ENCODE results near the gene MITF. TPM values are rescaled to one million over a fixed set of nuclear protein-coding genes. Genes with fewer than 3 reads are reported as not detected.

Gene MITF
- total RNA-seq, 1 donor from 2014 or later: 5.8 TPM

DNA sequence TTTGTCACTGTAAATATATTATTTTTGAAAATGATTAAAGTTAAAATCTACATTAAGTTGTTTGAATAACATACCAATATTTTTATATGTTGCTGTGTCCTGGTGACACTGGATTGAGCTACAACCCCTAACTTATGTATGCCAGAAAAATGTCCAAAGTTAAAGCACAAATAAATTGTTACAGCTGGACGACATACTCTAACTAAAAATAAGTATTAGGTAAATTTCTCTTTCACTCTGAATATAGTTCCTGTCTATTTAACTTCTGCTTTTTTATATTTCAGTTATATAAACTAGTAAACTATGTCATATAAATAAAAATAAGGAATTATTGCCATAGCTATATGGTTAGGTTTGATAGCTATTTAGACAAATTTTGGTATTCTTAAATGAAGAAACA is 141.8 kb downstream of the MITF start:
- H3K27me3 Mint-ChIP-seq (ENCODE audit: unreplicated experiment): no peaks in the 10 kb centered on the region
- H3K4me3 Mint-ChIP-seq (ENCODE audit: unreplicated experiment): no peak overlapping the region
- TF ChIP-seq, protein P1, sequence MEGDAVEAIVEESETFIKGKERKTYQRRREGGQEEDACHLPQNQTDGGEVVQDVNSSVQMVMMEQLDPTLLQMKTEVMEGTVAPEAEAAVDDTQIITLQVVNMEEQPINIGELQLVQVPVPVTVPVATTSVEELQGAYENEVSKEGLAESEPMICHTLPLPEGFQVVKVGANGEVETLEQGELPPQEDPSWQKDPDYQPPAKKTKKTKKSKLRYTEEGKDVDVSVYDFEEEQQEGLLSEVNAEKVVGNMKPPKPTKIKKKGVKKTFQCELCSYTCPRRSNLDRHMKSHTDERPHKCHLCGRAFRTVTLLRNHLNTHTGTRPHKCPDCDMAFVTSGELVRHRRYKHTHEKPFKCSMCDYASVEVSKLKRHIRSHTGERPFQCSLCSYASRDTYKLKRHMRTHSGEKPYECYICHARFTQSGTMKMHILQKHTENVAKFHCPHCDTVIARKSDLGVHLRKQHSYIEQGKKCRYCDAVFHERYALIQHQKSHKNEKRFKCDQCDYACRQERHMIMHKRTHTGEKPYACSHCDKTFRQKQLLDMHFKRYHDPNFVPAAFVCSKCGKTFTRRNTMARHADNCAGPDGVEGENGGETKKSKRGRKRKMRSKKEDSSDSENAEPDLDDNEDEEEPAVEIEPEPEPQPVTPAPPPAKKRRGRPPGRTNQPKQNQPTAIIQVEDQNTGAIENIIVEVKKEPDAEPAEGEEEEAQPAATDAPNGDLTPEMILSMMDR (IDR thresholded peaks at IDR 0.05): no peak
- no peaks in the 10 kb centered on the region for H3K4me1 Mint-ChIP-seq (ENCODE audit: unreplicated experiment)
- H3K36me3 Mint-ChIP-seq (ENCODE audit: unreplicated experiment): no peaks in the 10 kb centered on the region
- no peak overlapping the region for H3K27ac Mint-ChIP-seq (ENCODE audit: unreplicated experiment)
- no peak for DNase-seq (ENCODE audit: extremely low spot score, unreplicated experiment)
- H3K9me3 Mint-ChIP-seq (ENCODE audit: unreplicated experiment): no peaks in the 10 kb centered on the region

GRCh38 chr3:69881756-69882428 is 142.6 kb downstream of the MITF start:
- no peaks in the 10 kb centered on the region for H3K36me3 Mint-ChIP-seq (ENCODE audit: unreplicated experiment)
- H3K27ac Mint-ChIP-seq (ENCODE audit: unreplicated experiment): no peak overlapping the region
- no peak for DNase-seq (ENCODE audit: extremely low spot score, unreplicated experiment)

GRCh38 chr3:69882560-69882959 is 143.3 kb downstream of the MITF start:
- Mint-ChIP-seq H3K36me3 (ENCODE audit: unreplicated experiment) (no peaks in the 10 kb centered on the region), H3K4me1 (ENCODE audit: unreplicated experiment) (no peaks in the 10 kb centered on the region), H3K27me3 (ENCODE audit: unreplicated experiment) (no peaks in the 10 kb centered on the region), H3K4me3 (ENCODE audit: unreplicated experiment) (no peak overlapping the region), H3K27ac (ENCODE audit: unreplicated experiment) (no peak overlapping the region), H3K9me3 (ENCODE audit: unreplicated experiment) (no peaks in the 10 kb centered on the region)
- DNase-seq (ENCODE audit: extremely low spot score, unreplicated experiment): no peak
- TF ChIP-seq, protein P1 (IDR thresholded peaks at IDR 0.05): no peak

More at GRCh38 chr3:69881756-69882428, 142.6 kb downstream of the MITF start:
- Mint-ChIP-seq H3K27me3 (ENCODE audit: unreplicated experiment) (no peaks in the 10 kb centered on the region), H3K4me3 (ENCODE audit: unreplicated experiment) (no peak overlapping the region), H3K9me3 (ENCODE audit: unreplicated experiment) (no peaks in the 10 kb centered on the region), H3K4me1 (ENCODE audit: unreplicated experiment) (no peaks in the 10 kb centered on the region)
- TF ChIP-seq, protein P1 (IDR thresholded peaks at IDR 0.05): no peak

DNA sequence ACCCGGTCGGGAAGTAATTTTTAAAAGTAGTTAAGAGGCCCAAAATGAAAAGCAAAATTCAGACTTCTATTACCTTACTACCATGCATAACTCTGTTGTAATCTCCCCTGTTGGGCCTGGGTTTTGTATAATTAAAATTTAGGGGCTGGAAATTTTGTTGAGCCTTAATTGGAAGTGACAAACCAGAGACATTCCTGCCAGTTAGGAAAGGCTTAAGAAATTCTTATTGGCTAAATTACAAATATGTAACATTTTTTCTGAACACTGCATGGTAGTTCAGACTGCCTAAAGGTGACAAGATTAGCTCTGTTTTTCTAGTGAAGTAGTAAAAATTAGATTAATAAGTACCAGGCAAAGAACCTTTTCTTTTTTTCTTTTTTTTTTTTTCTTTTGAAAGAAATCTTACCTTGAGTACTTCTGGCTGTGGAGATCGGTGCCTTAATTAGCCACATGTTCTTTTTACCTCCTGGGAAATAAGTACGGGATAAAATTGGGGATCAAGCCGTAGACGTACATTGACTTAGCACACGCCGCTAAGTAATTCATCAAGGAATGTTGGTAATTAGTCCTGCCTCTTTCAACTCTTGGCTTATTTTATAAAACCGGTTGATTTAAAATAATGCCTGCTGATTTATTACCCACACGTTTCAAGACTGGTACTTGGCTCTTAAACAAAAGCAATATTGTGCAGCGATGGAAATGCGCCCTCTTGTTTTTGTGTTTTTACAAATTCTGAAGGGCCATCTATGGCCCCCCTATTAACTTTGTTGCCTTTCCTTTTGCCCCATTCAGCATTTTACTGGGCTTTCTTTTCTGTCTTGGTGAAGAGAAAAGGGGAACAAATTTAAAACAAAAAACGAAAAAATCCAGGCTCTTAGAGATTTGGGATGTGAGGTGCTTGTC is 149.0 kb downstream of the MITF start:
- Mint-ChIP-seq H3K36me3 (ENCODE audit: unreplicated experiment) (no peaks in the 10 kb centered on the region), H3K4me3 (ENCODE audit: unreplicated experiment) (no peak overlapping the region), H3K9me3 (ENCODE audit: unreplicated experiment) (no peaks in the 10 kb centered on the region), H3K27me3 (ENCODE audit: unreplicated experiment) (no peaks in the 10 kb centered on the region), H3K27ac (ENCODE audit: unreplicated experiment) (no peak overlapping the region), H3K4me1 (ENCODE audit: unreplicated experiment) (peaks cover 29% of the 10 kb centered on the region)
- DNase-seq (ENCODE audit: extremely low spot score, unreplicated experiment): no peak
- TF ChIP-seq, protein P1 (IDR thresholded peaks at IDR 0.05): no peak

- H3K9me3 Mint-ChIP-seq (ENCODE audit: unreplicated experiment): no peaks in the 10 kb centered on the region
- no peaks in the 10 kb centered on the region for H3K36me3 Mint-ChIP-seq (ENCODE audit: unreplicated experiment)
- no peak for DNase-seq (ENCODE audit: extremely low spot score, unreplicated experiment)
- peaks cover 29% of the 10 kb centered on the region for H3K4me1 Mint-ChIP-seq (ENCODE audit: unreplicated experiment)
- no peak overlapping the region for H3K4me3 Mint-ChIP-seq (ENCODE audit: unreplicated experiment)
- TF ChIP-seq, protein P1 (IDR thresholded peaks at IDR 0.05): no peak
- no peak overlapping the region for H3K27ac Mint-ChIP-seq (ENCODE audit: unreplicated experiment)
- no peaks in the 10 kb centered on the region for H3K27me3 Mint-ChIP-seq (ENCODE audit: unreplicated experiment)
These were observed 149.7 kb downstream of the MITF start for GRCh38 chr3:69888943-69889315.

All from osteocyte (in vitro differentiated cells).